GM19328 (cell line): Measurements from ENCODE around the gene MTFP1.
"Not testable (repeated sequence)": the region's sequence is repeated elsewhere in the genome, so short reads cannot be mapped to it uniquely, and the experiment has no call there.

ENCODE experiments used
- ATAC-seq: cut with Tn5 transposase; IDR thresholded peaks from one replicate; pipeline ENCODE4 v1.9.1; 2021; ENCODE audit warnings: mild to moderate bottlenecking, moderate library complexity; ENCODE audit not compliant: unreplicated experiment

The MTFP1 gene

DNA sequence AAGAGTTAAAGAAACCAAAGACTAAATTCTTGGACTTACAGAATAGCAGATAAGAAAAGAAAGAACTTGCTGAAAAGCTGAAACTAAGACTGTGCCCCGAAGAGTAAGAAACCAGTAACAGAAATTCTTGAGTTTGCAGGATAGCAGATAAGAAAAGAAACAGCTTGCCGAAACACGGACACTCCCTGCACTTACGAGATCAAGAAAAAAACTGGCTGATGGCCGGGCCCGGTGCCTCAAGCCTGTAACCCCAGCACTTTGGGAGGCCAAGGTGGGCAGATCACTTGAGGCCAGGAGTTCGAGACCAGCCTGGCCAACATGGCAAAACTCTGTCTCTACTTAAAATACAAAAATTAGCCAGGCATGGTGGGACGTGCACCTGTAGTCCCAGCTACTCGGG, 25.9 kb downstream of the MTFP1 start:
- ATAC-seq = not testable (repeated sequence)

GRCh38 chr22:30452861-30453260, 27.3 kb downstream of the MTFP1 start:
- no peak for ATAC-seq

GRCh38 chr22:30453731-30454510, 28.4 kb downstream of the MTFP1 start:
- no peak for ATAC-seq

GRCh38 chr22:30455075-30455840, 29.7 kb downstream of the MTFP1 start:
- no peak for ATAC-seq

GRCh38 chr22:30457981-30458380, 32.4 kb downstream of the MTFP1 start:
- no peak for ATAC-seq

- ATAC-seq = no peak
Measured at GRCh38 chr22:30459181-30460052, 33.8 kb downstream of the MTFP1 start.

GRCh38 chr22:30460147-30460546, 34.6 kb downstream of the MTFP1 start:
- ATAC-seq = no peak

GRCh38 chr22:30460555-30460954, 35.0 kb downstream of the MTFP1 start:
- not testable (repeated sequence) for ATAC-seq

DNA sequence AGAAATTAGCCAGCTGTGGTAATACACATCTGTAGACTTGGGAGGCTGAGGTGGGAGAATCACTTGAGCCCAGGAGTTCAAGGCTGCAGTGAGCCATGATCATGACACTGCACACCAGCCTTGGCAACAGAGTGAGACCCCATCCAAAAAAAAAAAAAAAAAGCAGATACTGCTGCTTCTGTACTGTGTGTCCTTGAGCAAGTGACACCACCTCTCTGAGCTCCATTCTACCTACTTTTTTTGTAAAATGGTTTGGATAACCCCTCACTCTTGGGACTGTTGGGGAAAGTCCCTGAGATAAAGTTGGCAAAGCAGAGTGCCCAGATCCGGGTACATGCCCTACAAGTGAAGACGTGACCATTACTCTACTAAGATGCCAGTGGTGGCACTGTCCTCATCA, 43.6 kb downstream of the MTFP1 start:
- ATAC-seq = no peak

DNA sequence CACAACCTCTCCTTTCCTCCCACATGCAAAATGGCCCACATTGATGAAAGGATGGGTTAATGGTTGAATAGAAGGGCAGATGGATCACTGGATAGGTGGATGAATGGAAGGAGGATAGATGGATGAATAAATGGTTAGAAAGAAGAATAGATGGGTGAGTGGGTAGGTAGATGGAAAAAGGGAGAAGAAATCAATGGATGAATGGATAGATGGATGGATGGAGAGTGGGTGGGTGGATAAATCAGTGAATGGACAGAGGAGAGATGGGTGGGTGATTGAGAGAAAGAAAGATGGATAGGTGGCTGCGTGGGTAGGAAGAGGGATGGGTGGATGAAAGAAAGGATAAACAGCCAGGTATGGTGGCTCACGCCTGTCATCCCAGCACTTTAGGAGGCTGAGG, 45.1 kb downstream of the MTFP1 start:
- no peak for ATAC-seq

GRCh38 chr22:30471616-30472318, 46.2 kb downstream of the MTFP1 start, which contains the start of gene SEC14L3:
Gene SEC14L3 (minus strand): TSS chr22:30472017. CDS start chr22:30471958, 59 bp downstream.
- no peak for ATAC-seq

- no peak for ATAC-seq
Measured at GRCh38 chr22:30472994-30473720, 47.6 kb downstream of the MTFP1 start.

DNA sequence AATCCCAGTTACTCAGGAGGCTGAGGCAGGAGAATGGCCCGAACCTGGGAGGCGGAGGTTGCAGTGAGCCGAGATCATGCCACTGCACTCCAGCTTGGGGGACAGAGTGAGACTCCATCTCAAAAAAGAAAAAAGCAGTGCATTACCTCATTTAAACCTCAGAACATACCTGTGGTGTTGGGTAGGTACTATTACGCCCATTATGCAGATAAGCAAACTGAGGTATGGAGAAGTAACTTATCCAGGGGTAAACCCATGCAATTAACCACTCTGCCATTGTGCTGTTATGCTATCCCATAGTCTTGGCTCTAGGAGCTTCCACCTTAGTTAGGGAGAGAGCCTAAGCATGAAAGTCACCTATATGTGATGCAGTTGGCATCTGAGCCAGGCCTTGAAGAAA, 48.6 kb downstream of the MTFP1 start:
- ATAC-seq = no peak

- no peak for ATAC-seq
Measured at GRCh38 chr22:30474683-30475424, 49.3 kb downstream of the MTFP1 start.
